Measurements from ENCODE around the gene VPS37B. TPM values are rescaled to one million over a fixed set of nuclear protein-coding genes. Genes with fewer than 3 reads are reported as not detected.
A peak's percentile ranks its signal among the peaks of the same experiment; 100 is the strongest.

Gene VPS37B
- total RNA-seq, 1 experiment from 2014 or later, result 12.3 TPM

DNA sequence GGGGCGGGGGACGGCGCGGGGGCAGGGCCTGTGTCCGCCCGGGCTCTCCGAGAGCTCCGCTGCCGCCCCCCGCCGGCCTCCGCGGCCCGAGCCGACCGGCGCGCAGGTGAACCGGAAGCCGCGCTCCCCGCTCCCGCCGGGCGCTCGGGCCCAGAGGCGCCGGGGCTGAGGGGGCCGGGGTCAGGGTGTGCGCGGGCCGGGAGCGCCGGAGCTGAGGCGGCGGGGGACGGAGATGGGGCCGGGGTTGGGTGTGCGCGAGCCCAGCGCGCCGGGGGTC lies 60.2 kb downstream of the VPS37B start:
- Histone ChIP-seq H4K20me1 (ENCODE audit: control insufficient read depth, insufficient read depth, insufficient read length) (peaks cover 3% of the 10 kb centered on the region), H3K18ac (ENCODE audit: insufficient read length, low read depth, low read length) (no peak overlapping the region), H3K4ac (ENCODE audit: low read depth, low read length) (no peak overlapping the region), H2BK12ac (ENCODE audit: insufficient read length, low read depth, low read length) (no peak overlapping the region), H4K91ac (ENCODE audit: insufficient read length, low read depth, low read length) (no peak overlapping the region), H2BK120ac (ENCODE audit: low read depth, low read length, poor library complexity, severe bottlenecking) (no peak overlapping the region), H2BK20ac (ENCODE audit: low read depth, low read length, poor library complexity, severe bottlenecking) (no peak overlapping the region), H2AFZ (ENCODE audit: low read length) (no peak overlapping the region), H3K79me1 (ENCODE audit: insufficient read depth, low read depth, low read length, poor library complexity, severe bottlenecking) (no peaks in the 10 kb centered on the region), H3K23ac (ENCODE audit: insufficient read length, low read depth, low read length) (no peak overlapping the region), H4K8ac (replicated peaks; ENCODE audit: insufficient read length, low read depth, low read length) (no peak overlapping the region), H3K27ac (ENCODE audit: insufficient read length, low read depth, low read length) (no peak overlapping the region), H3K27me3 (ENCODE audit: insufficient read depth, low read length) (peaks cover 12% of the 10 kb centered on the region), H3K4me1 (ENCODE audit: insufficient read depth, low read length) (peaks cover 3% of the 10 kb centered on the region; the same call in 1 of the 2 replicates), H2AK5ac (ENCODE audit: insufficient read length, low read length) (no peak overlapping the region), H3K9ac (ENCODE audit: extremely low read depth, insufficient read length, low read length) (no peak overlapping the region), H3K23me2 (ENCODE audit: insufficient read length, low read depth, low read length, poor library complexity, severe bottlenecking) (peaks cover 8% of the 10 kb centered on the region), H3K14ac (ENCODE audit: insufficient read depth, low read length) (no peak overlapping the region), H3K4me2 (ENCODE audit: insufficient read depth, insufficient read length, low read length) (peak overlapping the region; percentile 86), H4K5ac (ENCODE audit: insufficient read length, low read depth, low read length) (no peak overlapping the region), H2BK15ac (ENCODE audit: low read depth, low read length) (no peak overlapping the region), H2BK5ac (ENCODE audit: insufficient read length, low read length) (no peak overlapping the region), H3K79me2 (ENCODE audit: insufficient read depth, low read length) (no peaks in the 10 kb centered on the region; the same call in 1 of the 2 replicates), H3K56ac (ENCODE audit: insufficient read length, low read depth, low read length) (no peak overlapping the region), H3T11ph (ENCODE audit: low read length) (no peak overlapping the region), H3K9me3 (ENCODE audit: control insufficient read depth, low read depth, low read length) (no peaks in the 10 kb centered on the region)
- peak; percentile 41 for DNase-seq
- Mint-ChIP-seq H3K9me3 (peaks cover 2 to 3% of the 10 kb centered on the region in 2 experiments; a peak in 1 of 5 replicates), H3K4me1 (peaks cover 19 to 31% of the 10 kb centered on the region in 2 experiments), H3K4me3 (peak overlapping the region; percentile 76 to 91), H3K36me3 (ENCODE audit: insufficient read depth in 1 of 3, low read depth in 3 of 3) (peaks cover 0 to 4% (median 2%) of the 10 kb centered on the region in 3 experiments; a peak in 3 of 7 replicates), H3K27ac (no peak overlapping the region), H3K27me3 (ENCODE audit: low read depth) (peaks cover 82% of the 10 kb centered on the region)
- no CpG with 5 or more reads among the region's 43 CpGs for WGBS (ENCODE audit: extremely low coverage, insufficient read length, low lambda C conversion rate)
- TF ChIP-seq, protein P1, sequence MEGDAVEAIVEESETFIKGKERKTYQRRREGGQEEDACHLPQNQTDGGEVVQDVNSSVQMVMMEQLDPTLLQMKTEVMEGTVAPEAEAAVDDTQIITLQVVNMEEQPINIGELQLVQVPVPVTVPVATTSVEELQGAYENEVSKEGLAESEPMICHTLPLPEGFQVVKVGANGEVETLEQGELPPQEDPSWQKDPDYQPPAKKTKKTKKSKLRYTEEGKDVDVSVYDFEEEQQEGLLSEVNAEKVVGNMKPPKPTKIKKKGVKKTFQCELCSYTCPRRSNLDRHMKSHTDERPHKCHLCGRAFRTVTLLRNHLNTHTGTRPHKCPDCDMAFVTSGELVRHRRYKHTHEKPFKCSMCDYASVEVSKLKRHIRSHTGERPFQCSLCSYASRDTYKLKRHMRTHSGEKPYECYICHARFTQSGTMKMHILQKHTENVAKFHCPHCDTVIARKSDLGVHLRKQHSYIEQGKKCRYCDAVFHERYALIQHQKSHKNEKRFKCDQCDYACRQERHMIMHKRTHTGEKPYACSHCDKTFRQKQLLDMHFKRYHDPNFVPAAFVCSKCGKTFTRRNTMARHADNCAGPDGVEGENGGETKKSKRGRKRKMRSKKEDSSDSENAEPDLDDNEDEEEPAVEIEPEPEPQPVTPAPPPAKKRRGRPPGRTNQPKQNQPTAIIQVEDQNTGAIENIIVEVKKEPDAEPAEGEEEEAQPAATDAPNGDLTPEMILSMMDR (conservative IDR thresholded peaks at IDR 0.05), result no peak
